GM21737 (cell line): ENCODE measurements around the gene KRT78.
"Not testable (repeated sequence)": the region's sequence is repeated elsewhere in the genome, so short reads cannot be mapped to it uniquely, and the experiment has no call there.

Experiments
- ATAC-seq: cut with Tn5 transposase; IDR thresholded peaks from one replicate; pipeline ENCODE4 v1.9.1; 2021; ENCODE audit warnings: mild to moderate bottlenecking, moderate library complexity; ENCODE audit not compliant: unreplicated experiment

Gene KRT78

GRCh38 chr12:52871291-52872039, 22.7 kb upstream of the KRT78 start:
- ATAC-seq: no peak

GRCh38 chr12:52870361-52871290, 21.8 kb upstream of the KRT78 start:
- ATAC-seq: peak; percentile 50

GRCh38 chr12:52867642-52868041, 18.8 kb upstream of the KRT78 start:
- ATAC-seq: no peak

GRCh38 chr12:52867152-52867551, 18.4 kb upstream of the KRT78 start:
- ATAC-seq: no peak

- no peak for ATAC-seq
Observed at GRCh38 chr12:52865090-52865944, 16.5 kb upstream of the KRT78 start.

- ATAC-seq: no peak
Observed at GRCh38 chr12:52862023-52862422, 13.2 kb upstream of the KRT78 start.

GRCh38 chr12:52861511-52861910, 12.7 kb upstream of the KRT78 start:
- ATAC-seq: no peak

GRCh38 chr12:52860102-52860823, 11.5 kb upstream of the KRT78 start:
- ATAC-seq: no peak

- ATAC-seq: no peak
Observed at GRCh38 chr12:52857500-52857899, 8.7 kb upstream of the KRT78 start.

- no peak for ATAC-seq
Observed at GRCh38 chr12:52856787-52857186, 8.0 kb upstream of the KRT78 start.

- ATAC-seq: not testable (repeated sequence)
Observed at GRCh38 chr12:52856077-52856476, 7.3 kb upstream of the KRT78 start.

GRCh38 chr12:52851787-52852186, 3.0 kb upstream of the KRT78 start:
- no peak for ATAC-seq

- ATAC-seq: no peak
Observed at GRCh38 chr12:52850681-52851080, 1.9 kb upstream of the KRT78 start.

GRCh38 chr12:52849511-52849910, 717 bp upstream of the KRT78 start:
- no peak for ATAC-seq

- ATAC-seq: no peak
Observed at GRCh38 chr12:52847335-52848102, 1.3 kb downstream of the KRT78 start.

GRCh38 chr12:52846356-52846970, 2.3 kb downstream of the KRT78 start:
- no peak for ATAC-seq

GRCh38 chr12:52845946-52846345, 2.8 kb downstream of the KRT78 start:
- no peak for ATAC-seq

- no peak for ATAC-seq
Observed at GRCh38 chr12:52844386-52844785, 4.4 kb downstream of the KRT78 start.

GRCh38 chr12:52839436-52840105, 9.2 kb downstream of the KRT78 start:
- no peak for ATAC-seq
